PFSK-1 (cell line): Measurements from ENCODE around the gene RPL35.

Source experiments
- FOXP2 ChIP-seq: optimal IDR thresholded peaks from 2 replicates; pipeline ENCODE3; 2011; ENCODE audit warnings: borderline replicate concordance, control low read depth, inconsistent platforms; ENCODE audit not compliant: insufficient read depth; ENCODE audit errors: extremely low read length, extremely low read depth
- POLR2AphosphoS5 ChIP-seq: IDR thresholded peaks from 2 replicates; pipeline ENCODE4 v1.6.1; 2012; ENCODE audit warnings: low read depth, mild to moderate bottlenecking, control low read depth, low read length, moderate library complexity
- SIN3A ChIP-seq: IDR thresholded peaks from 2 replicates; pipeline ENCODE4 v1.6.1; 2012; ENCODE audit warnings: mild to moderate bottlenecking, low read length, moderate library complexity, borderline replicate concordance; ENCODE audit not compliant: insufficient read depth
- TAF1 ChIP-seq: IDR thresholded peaks from 2 replicates; pipeline ENCODE4 v1.6.1; 2012; ENCODE audit warnings: low read length, control low read depth, borderline replicate concordance; ENCODE audit not compliant: insufficient read depth
- TF ChIP-seq, protein P1 (sequence below), 2 experiments: IDR thresholded peaks; 2 replicates each; pipeline versions ENCODE4 v1.6.1 to v1.8.0; 2011 to 2012; ENCODE audit warnings: low read depth in 2 of 2, low read length in 2 of 2, control low read depth in 1 of 2, inconsistent platforms in 1 of 2, mild to moderate bottlenecking in 1 of 2, moderate library complexity in 1 of 2; ENCODE audit not compliant: insufficient read depth in 1 of 2

The RPL35 gene

DNA sequence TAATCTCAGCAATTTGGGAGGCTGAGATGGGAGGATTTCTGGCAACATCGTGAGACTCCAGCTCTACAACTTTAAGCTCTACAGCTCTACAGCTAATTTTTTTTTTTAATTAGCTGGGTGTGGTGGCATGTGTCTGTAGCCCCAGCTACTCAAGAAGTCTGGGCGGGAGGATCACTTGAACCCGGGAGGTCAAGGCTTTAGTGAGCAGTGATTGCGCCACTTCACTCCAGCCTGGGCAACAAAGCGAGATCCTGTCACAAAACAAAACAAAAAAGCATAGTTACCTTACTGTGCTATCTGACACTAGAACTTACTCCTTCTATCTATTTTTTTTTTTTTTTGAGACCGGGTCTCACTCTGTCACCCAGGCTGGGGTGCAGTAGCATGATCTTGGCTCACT, 14.8 kb downstream of the RPL35 start:
- TF ChIP-seq, protein P1, sequence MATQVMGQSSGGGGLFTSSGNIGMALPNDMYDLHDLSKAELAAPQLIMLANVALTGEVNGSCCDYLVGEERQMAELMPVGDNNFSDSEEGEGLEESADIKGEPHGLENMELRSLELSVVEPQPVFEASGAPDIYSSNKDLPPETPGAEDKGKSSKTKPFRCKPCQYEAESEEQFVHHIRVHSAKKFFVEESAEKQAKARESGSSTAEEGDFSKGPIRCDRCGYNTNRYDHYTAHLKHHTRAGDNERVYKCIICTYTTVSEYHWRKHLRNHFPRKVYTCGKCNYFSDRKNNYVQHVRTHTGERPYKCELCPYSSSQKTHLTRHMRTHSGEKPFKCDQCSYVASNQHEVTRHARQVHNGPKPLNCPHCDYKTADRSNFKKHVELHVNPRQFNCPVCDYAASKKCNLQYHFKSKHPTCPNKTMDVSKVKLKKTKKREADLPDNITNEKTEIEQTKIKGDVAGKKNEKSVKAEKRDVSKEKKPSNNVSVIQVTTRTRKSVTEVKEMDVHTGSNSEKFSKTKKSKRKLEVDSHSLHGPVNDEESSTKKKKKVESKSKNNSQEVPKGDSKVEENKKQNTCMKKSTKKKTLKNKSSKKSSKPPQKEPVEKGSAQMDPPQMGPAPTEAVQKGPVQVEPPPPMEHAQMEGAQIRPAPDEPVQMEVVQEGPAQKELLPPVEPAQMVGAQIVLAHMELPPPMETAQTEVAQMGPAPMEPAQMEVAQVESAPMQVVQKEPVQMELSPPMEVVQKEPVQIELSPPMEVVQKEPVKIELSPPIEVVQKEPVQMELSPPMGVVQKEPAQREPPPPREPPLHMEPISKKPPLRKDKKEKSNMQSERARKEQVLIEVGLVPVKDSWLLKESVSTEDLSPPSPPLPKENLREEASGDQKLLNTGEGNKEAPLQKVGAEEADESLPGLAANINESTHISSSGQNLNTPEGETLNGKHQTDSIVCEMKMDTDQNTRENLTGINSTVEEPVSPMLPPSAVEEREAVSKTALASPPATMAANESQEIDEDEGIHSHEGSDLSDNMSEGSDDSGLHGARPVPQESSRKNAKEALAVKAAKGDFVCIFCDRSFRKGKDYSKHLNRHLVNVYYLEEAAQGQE (IDR thresholded peaks at IDR 0.05; ENCODE audit: insufficient read depth in 1 of 2, low read depth in 2 of 2, low read length in 2 of 2), result no peak
- TF ChIP-seq POLR2AphosphoS5 (no peak), SIN3A (no peak), TAF1 (no peak), FOXP2 (no peak)

DNA sequence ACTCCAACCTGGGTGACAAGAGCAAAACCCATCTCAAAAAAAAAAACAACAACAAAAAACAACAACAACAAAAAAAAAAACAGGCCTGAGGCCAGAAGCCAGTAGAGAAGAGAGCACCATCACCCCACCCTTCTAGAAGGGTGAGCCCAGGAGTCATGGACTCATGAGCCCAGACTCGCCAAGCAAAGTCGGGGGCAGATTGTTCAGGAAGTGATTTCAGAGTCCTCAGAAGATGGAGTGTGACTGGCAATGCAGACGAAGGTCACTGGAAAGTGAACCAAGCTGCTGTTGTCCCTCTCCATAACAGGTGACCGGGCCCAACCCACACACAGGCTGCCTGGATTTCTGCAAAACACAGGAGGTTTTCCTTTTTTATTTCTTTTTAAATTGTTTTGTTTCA, 17.5 kb downstream of the RPL35 start:
- TF ChIP-seq TAF1 (no peak), SIN3A (no peak)
- TF ChIP-seq, protein P1 (IDR thresholded peaks at IDR 0.05; ENCODE audit: insufficient read depth in 1 of 2, low read depth in 2 of 2, low read length in 2 of 2), result no peak

DNA sequence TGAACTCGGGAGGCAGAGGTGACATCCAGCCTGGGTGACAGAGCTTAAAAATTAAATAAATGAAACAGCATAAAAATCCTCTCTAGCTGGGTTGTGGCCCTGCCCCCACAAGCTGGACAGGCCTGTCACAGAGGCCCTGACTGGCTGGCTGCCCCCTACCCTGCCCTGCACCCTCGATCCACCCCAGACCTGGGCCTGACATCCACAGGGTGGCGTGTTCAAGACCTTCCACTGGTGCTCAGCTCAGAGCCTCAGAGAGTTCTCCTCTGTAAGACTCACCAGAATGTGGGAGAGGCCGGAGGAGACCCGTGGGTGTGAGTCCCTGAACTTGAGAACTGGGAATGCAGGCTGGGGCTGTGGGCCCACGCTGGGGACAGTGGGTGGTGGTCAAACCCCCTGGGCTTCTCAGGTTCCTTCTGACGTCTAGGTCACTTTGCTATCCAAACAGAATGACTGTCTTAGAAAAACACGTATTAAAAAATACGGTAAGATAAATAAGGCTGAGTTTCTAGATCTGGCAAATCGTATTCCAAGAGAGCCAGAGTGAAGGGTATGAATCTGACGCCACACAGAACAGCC, 18.2 kb downstream of the RPL35 start:
- TF ChIP-seq TAF1 (no peak), SIN3A (no peak), FOXP2 (no peak)

DNA sequence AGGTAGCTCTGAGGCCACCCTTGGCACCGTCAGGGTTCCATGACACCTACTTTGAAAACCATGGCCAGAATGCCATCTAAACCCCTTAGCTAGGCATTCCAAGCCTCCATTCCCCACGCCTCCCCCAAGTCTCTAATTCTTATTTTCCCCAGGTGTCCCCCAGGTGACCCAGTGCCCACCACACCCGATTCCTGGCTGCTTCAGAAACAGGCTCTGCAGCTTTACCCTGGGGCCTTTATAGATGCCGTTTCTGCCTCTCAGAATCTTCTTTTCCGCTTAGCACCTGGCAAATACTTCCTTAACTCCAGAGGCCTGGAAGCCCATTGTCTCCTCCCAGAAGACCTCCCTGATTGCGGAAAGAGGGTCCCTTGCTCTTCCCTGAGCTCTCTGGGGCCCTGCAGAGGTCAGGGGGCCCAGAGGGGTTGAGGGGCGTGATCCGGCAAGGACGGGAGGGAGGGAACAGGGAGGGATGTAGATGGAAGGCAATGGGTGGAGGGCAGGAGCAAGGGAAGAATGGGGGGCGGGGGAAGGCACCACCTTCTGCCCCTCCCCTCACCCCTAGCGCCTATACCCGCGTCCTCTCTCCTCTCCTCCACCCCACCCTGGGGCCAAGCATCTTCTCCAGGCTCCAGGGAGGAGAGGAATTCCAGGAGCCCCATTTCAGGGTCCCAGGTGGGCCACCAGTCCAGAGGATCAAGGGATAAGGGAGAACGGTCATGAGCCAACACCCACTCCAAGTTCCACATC, 20.5 kb downstream of the RPL35 start:
- no peak for TF ChIP-seq FOXP2
- TF ChIP-seq, protein P1 (IDR thresholded peaks at IDR 0.05; ENCODE audit: insufficient read depth in 1 of 2, low read depth in 2 of 2, low read length in 2 of 2), result no peak
- TF ChIP-seq TAF1, result no peak
- TF ChIP-seq POLR2AphosphoS5, result no peak
- TF ChIP-seq SIN3A, result no peak

DNA sequence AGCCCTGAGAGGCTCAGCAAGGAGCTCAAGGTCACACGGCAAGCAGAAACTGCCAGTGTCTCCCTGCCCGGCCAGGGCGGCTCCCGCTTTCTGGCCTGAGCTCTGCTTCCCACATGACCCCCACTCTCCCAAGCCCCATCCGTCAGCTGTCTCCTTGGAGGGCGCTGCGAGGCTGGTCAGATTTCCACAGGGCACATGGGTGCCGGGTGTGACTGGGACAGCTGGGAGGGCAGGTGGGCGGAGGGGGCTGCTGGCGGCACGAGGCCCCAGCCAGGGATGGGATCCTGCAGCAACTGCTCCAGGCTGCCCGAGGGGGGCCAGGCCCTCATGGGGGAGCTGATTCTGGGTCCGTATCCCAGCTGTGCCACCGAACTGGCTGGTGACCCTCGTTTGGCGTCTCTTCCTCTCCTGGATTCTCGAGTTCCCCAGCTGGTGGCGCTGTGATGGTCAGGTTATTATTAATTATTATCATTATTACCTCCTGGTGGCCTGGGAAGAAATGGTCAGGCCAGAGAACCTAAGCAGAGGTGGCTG, 21.4 kb downstream of the RPL35 start:
- no peak for TF ChIP-seq FOXP2
- TF ChIP-seq POLR2AphosphoS5, result no peak
- TF ChIP-seq TAF1, result no peak
- TF ChIP-seq SIN3A, result no peak
- TF ChIP-seq, protein P1 (IDR thresholded peaks at IDR 0.05; ENCODE audit: insufficient read depth in 1 of 2, low read depth in 2 of 2, low read length in 2 of 2), result no peak
